SH-SY5Y (cell line): ENCODE data around the gene SWAP70.

Source experiments
- GATA2 ChIP-seq: IDR thresholded peaks from 2 replicates; pipeline ENCODE4 v1.6.1; 2011; ENCODE audit warnings: mild to moderate bottlenecking, low read depth, low read length
- GATA3 ChIP-seq: IDR thresholded peaks from 2 replicates; pipeline ENCODE4 v1.6.1; 2011; ENCODE audit warnings: low read depth, mild to moderate bottlenecking, low read length, moderate library complexity

DNA sequence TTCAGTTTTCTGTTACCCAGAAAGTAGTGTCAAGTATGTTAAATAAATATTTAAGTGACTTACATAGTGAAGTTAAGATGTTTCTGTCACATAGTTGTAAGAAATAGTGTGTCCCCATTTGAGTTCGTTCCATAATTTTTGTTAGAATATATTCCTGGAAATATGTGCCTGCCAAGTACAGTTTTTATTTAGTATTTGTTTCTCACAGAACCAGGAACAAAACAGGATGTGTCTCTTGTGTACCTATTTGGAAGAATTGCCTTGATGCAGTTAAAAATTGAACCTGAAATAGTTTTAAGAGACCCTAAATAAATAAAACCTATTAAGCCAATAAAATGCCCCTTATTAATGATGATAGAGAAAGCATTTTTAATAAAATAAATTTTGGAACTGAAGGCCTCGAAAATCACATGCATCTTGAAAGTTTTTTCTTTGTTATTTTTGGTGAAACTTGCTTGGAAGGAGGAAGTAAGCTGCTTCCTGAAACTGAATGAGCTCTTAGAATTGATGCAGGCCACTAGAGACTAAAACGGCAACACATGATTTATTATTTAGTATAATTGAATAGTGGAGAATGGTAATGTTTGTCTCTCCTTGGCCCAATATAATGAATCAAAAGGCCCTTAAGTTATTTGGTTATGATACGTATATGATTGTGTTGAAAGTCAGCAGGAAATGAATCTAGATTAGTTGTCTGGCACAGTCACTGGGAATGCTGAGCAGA is 55.9 kb downstream of the SWAP70 start:
- TF ChIP-seq GATA3 (no peak), GATA2 (no peak)
